Right renal cortex interstitium (tissue), 3 donors: ENCODE data around the gene TRPM3. TPM values are rescaled to one million over a fixed set of nuclear protein-coding genes. Genes with fewer than 3 reads are reported as not detected.

ENCODE experiments used
- DNase-seq, 3 donors: peaks; one replicate each; pipeline ENCODE4 v3.0.0-alpha.2; 2013; ENCODE audit warnings: low read depth in 3 of 3, low spot score in 2 of 3
- polyA plus RNA-seq, 3 donors: library from polyadenylated mRNA; unstranded; fragments of 120-200 nt; gene quantifications; one replicate each; pipeline ENCODE4 v1.2.1, GENCODE V29; 2013; ENCODE audit not compliant: insufficient read length in 3 of 3

The TRPM3 gene
- polyA plus RNA-seq, 3 donors: 13.0 to 16.3 (median 15.9) TPM

- no peak for DNase-seq
These were observed 554.7 kb downstream of the TRPM3 start for GRCh38 chr9:70566751-70567150.

GRCh38 chr9:70566066-70566465, 555.4 kb downstream of the TRPM3 start:
- DNase-seq: no peak

- no peak for DNase-seq
These were observed 556.7 kb downstream of the TRPM3 start for GRCh38 chr9:70564468-70565335.

- DNase-seq: no peak
These were observed 557.8 kb downstream of the TRPM3 start for GRCh38 chr9:70563431-70564204.

GRCh38 chr9:70563010-70563409, 558.4 kb downstream of the TRPM3 start:
- DNase-seq: no peak

GRCh38 chr9:70561786-70562395, 559.5 kb downstream of the TRPM3 start:
- no peak for DNase-seq

- DNase-seq: no peak
These were observed 560.3 kb downstream of the TRPM3 start for GRCh38 chr9:70561111-70561510.

GRCh38 chr9:70559102-70559501, 562.3 kb downstream of the TRPM3 start:
- DNase-seq: no peak

GRCh38 chr9:70557661-70558369, 563.6 kb downstream of the TRPM3 start:
- no peak for DNase-seq

- DNase-seq: no peak
These were observed 564.6 kb downstream of the TRPM3 start for GRCh38 chr9:70556771-70557170.

GRCh38 chr9:70554881-70555280, 566.5 kb downstream of the TRPM3 start:
- DNase-seq: no peak

- no peak for DNase-seq
These were observed 567.4 kb downstream of the TRPM3 start for GRCh38 chr9:70553707-70554673.

- no peak for DNase-seq
These were observed 568.9 kb downstream of the TRPM3 start for GRCh38 chr9:70552561-70552960.

- no peak for DNase-seq
These were observed 569.6 kb downstream of the TRPM3 start for GRCh38 chr9:70551801-70552200.

GRCh38 chr9:70551396-70551795, 570.0 kb downstream of the TRPM3 start:
- DNase-seq: no peak

GRCh38 chr9:70549926-70550325, 571.5 kb downstream of the TRPM3 start:
- no peak for DNase-seq

- DNase-seq: no peak
These were observed 579.0 kb downstream of the TRPM3 start for GRCh38 chr9:70542311-70542931.

GRCh38 chr9:70540016-70540415, 581.4 kb downstream of the TRPM3 start:
- DNase-seq: no peak

GRCh38 chr9:70539526-70539925, 581.9 kb downstream of the TRPM3 start:
- no peak for DNase-seq
